Nucleus accumbens (tissue), 56 donors: ENCODE results near the gene SLC2A5.
"Not testable (repeated sequence)": the region's sequence is repeated elsewhere in the genome, so short reads cannot be mapped to it uniquely, and the experiment has no call there.

Source experiments
- DNase-seq, 56 donors: peaks; one replicate each; lab custom pipeline; 2025; lab: John Stamatoyannopoulos, UW

Gene SLC2A5

DNA sequence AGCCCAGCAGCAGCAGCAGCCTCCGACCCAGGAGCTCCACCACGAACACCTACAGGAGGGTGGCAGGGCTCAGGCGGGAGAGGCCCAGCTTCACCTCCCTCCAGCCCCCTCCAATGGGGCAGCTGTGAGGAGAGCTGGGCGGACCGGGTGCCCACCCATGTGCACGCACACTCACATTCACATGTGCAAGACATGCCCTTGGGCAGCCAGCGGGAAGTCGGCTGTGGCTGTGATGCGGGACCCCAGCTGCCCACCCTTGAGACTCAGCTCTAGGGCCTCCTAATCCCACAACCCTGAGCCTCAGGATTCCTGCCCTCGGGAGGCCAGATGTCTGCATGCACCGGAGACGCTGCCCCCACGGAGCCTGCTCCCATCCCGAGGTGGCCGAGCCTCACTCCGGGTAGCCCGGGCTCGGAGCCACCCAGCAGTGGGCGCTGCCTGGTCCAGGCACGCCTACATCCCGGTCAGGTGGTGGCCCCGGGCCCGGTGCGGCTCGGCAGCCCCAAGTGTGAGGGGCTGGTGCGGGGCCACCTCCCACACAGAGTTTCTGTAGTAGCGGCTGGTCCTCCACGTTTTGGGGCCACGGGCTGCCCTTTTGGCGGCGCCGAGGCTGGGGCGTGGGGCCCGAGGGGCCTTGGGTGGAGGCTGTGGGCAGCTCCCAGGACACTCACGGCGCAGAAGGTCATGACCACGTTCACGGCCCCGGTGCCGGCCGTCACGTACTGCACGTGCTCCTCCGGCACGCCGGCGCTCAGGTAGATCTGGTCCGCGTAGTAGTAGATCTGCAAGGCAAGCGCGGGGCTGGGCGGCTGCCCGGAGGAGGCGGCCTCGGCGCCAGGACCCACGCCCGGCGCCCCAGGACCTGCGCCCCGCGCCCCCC, 30.3 kb downstream of the SLC2A5 start:
- no peak for DNase-seq

DNA sequence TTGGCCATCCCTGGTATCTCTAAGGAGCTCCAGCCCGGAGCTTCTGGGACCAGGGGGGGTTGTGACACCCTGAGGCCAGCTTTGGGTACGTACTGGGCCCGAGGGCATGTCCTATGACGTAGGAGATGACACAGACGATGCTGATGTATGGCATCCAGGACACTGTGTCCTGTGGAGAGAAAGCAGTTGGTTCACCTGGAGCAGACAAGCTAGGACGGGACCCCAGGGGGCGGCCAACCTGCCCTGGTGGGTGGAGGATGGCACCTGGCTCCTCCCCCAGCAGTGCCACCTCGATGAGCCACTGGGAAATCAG, 31.1 kb downstream of the SLC2A5 start:
- DNase-seq = no peak

- DNase-seq = no peak
Measured at GRCh38 chr1:9037476-9038337, 31.7 kb downstream of the SLC2A5 start.

DNA sequence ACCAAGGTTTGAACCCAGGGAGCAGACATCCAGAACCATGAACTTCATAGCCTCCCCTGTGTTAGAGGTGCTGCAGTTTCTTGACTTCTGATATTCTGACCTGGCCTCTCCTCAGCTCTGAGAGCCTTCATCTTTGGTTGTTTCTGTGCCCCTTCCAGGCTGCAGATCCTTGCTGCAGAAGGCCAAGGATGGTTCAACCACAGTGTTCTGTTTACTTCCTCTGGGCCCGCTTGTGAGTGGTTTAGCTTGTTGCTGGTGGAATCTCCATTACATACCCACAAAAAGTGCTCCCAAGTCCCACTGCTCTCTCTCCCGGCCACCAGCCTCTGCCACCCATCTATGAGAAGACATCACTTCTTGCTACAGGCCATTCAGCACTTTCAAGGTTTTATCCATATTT, 34.2 kb downstream of the SLC2A5 start:
- no peak for DNase-seq

- no peak for DNase-seq
Measured at GRCh38 chr1:9033363-9033762, 36.1 kb downstream of the SLC2A5 start.

DNA sequence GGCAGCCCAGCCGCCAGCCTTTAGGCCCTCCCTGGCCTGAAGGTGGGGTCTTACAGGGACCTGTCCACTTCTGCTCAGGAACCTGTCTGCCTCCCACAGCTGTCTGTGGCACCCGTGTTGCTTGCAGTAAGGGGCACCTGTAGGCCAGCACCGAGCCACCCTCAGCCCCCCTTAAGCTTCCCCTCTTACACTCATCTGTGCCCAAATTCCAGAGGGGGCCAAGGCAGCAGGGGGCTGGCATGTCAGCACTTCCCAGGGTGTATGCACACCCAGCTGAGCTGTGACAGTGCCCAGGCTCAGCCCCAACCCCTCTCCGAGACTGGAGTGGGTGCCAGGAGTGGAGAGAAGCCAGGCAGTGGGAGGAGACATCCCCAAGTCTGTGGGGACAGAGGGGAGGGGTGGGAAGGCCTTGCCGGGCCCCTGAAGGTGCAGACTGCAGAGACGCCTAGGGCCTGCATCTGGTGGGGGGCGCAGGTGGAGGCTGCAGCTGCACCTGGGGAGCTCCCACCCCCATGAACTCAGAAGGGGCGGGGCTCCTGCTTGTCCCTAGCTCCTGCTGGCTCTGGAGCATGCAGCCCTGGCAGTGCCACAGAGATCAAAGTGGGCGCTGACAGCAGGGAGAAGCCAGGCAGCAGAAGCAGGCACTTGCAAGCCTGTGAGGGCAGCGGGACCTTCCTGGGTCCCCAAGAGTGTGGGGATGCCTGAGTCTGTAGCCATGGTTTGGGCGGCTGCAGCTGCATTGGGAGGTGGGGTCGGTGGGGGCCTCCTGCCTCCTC, 37.8 kb downstream of the SLC2A5 start:
- DNase-seq = no peak

DNA sequence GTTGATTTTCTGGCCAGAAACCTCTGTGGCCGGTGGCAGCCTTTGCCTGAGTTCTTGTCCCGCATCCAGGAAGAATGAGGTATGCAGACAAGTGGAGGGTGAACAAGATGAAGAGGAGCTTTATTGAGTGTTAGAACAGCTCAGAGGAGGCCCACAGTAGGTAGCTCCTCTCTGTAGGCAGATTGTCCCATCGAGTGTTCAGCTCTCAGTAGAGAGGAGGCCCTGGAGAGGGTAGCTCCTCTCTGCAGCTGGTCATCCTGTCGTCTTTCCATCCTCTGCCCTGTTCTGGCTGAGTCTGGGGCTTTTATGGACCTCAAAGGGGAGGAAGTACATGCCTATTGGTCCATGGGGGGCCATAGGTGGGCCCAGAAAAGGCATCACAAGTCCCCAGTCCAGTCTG, 38.4 kb downstream of the SLC2A5 start:
- DNase-seq = not testable (repeated sequence)

DNA sequence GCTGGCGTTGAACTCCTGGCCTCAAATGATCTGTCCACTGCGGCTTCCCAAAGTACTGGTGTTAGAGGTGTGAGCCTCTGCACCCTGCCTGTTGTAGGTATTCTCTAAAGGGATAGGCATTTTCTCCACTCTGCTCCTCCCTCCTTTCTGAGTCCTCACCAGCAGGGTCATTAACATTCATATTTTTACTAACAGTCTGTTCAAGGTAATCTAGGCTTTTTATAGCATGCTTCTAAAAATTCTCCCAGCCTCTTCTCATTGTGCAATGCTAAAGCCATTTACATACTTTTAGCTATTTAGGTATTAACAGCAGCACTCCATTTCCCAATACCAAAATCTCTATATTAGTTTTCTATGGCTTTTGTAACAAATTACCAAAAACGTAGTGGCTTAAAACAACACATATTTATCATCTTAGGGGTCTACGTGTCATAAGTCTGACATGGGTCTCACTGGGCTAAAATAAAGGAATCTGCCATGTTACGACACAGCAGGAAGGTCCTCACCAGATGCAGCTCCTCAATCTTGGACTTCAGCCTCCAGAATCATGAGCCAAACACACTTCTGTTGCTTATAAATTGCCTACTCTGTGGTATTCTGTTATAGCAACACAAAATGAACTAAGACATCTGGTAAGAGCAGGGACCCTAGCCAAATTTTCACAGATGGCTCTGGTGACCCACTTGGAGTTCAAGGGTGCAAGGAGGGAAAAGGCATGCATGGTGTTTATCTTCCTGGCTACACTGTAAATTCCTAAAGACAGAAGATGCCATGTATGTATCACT, 40.3 kb downstream of the SLC2A5 start:
- peak in 2 of 56 donors; percentile 3 to 7 for DNase-seq

DNA sequence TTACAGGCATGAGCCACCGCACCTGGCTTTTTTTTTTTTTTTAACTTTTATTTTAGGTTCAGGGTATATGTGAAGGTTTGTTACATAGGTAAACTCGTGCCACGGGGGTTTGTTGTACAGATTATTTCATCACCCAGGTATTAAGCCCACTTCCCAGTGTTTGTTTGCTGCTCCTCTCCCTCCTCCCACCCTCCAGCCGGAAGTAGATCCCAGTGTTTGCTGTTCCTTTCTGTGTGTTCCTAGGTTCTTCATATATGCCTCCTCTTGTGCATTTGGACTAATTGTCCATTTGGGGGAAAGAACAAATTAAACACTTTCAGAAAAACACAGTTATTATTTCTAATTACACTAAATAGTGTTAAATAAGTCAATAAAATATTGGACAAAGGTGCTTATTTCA, 42.1 kb downstream of the SLC2A5 start:
- no peak for DNase-seq

- no peak for DNase-seq
Measured at GRCh38 chr1:9025449-9025848, 44.0 kb downstream of the SLC2A5 start.

GRCh38 chr1:9024837-9025236, 44.6 kb downstream of the SLC2A5 start:
- no peak for DNase-seq

DNA sequence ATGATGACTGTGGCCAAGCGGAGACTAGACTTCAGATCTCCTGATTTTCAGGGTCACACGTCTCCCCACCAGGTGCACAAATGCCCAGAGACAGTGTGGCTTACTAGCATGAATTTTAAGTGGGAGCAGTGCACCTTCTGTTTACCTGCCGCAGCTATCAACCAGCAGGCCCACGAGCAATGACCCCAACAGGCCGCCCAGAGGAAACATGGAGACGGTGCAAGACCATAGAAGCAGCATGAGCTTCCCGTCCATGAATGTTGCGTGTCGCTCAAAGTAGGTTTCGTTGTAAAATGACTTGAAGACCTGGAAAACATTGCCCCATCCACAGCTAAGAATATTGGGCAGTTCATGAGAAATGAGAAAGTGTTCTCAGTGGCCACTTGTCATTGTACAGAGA, 46.7 kb downstream of the SLC2A5 start:
- DNase-seq = no peak

GRCh38 chr1:9022026-9022738, 47.3 kb downstream of the SLC2A5 start:
- not testable (repeated sequence) for DNase-seq

DNA sequence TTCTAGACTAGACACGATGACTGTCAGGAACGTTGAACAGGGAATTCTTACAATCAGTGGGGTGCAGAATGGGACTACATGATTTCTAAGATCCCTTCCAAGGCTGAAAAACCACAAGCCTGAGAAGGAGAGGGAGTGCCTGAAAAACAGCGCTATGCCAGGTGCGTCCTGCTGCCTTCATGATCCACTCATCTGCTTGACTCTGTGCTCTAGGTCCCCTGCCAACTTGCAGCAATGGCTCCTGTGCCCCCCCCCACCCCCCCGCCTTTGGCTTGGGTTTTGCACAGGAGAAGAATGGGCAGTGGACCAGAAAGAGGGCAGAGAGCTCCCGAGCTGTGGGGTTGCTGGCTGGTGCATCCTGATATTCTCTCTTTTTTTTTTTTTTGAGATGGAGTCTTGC, 49.1 kb downstream of the SLC2A5 start:
- no peak for DNase-seq

DNA sequence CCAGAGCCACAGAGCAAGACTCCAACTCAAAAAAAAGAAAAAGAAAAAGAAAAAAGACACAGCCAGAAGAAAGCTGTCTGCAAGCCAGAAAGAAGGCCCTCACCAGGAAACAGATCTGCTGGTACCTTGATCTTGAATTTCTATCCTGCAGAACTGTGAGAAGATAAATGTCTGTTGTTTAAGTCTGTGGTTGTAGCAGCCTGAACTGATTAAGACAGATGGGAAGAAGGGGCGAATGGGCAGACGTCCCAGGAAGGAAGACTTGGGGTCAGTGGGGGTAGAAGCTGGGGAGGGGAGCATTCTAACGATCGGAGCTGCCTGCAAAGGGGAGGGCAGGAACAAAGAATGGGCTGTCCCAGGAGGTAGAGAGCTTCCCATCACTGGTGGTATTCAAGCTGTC, 49.5 kb downstream of the SLC2A5 start:
- no peak for DNase-seq

DNA sequence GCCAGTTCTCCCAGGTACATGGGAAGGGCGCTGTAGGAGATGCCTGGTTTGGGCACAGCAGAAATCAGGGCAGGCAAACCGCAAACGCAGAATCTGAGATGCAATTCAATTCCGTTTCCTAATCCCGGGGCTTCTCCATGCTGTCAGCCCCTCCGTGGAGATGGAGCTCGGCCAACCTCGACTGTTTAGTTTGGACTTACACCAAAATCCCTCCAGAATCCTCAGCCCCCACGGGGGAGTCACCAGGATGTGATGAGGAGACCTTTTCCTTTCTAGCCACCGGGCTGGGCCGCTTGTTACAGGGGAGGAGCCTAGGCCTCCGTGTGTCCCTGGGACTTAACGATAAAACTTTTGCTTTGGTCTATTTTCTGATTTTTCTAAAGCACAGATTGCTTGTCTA, 51.1 kb downstream of the SLC2A5 start:
- DNase-seq = no peak

DNA sequence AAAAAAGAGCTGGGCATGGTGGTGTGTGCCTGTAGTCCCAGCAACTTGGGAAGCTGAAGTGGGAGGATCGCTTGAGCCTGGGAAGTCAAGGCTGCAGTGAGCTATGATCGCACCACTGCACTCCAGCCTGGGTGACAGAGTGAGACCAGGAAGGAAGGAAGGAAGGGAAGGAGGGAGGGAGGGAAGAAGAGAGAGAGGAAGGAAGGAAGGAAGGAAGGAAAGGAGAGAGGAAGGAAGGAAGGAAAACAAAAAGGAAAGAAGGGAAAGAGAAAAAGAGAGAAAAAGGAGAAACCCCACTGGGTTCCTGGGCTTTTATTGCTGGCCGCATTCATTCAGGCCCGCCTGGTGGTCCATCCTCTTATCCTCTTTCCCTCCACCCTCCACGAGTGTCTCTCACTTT, 53.0 kb downstream of the SLC2A5 start:
- DNase-seq = no peak

DNA sequence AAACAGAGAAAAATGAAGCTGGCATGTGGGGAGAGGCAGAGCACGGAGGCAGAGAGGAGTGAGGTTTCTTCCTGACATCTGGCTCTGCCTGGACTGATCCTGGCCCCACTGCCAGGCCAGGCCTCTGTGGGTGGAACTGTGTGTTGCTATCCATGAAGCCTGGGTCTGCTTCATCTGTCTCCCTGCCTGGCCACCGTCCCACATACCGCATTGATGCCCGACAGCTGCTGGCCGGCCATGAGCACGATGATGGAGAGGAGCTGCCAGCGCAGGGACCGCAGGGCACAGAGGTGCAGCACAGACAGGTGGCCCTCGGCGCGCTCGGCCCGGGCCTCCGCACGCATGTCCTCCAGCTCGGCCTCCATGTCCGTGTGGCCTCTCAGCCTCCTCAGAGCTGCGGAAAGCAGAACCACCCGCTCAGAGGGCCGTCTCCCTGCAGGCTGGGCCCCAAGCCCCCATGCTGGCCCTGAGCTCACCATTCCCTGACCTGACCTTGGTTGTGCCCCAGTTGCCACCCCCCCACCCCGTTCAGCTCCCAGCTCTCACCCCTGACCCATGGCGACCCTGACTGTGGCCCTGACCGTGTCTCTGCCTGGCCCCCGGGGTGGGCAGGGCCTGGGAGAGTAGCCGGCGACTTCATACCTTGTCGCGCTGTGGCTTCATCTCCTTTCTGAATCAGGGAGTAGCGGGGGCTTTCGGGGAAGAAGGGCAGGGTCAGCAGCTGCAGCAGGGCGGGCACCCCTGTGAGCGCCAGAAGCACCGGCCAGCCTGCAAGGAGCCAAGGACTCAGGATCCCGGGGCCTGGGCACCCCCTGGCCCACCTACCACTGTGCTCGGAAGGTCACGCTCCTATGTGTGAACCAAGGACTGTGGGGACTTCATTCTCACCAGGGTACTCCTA, 54.7 kb downstream of the SLC2A5 start:
- no peak for DNase-seq

DNA sequence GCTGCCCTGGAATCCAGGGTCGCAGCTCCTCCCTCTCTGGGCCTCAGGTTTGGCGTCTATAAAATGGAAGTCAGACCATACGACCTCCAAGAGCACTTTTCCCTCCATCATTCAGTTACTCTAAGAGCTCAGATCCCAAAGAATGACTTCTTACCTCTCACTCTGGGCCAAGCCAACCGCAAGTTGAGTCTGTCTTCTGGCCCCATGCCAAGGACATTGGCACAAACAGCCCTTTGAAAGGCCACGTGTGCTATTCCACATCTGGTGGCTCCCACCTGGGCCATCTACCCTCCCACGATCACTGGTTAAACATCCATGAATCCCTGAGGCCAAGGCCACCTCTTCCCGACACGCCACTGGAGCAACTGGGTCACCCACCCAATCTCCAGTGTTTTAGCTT, 55.6 kb downstream of the SLC2A5 start:
- no peak for DNase-seq
